ENCODE results near the gene PCBP3.
"Not testable (repeated sequence)": the region's sequence is repeated elsewhere in the genome, so short reads cannot be mapped to it uniquely, and the experiment has no call there.

PCBP3 gene

DNA sequence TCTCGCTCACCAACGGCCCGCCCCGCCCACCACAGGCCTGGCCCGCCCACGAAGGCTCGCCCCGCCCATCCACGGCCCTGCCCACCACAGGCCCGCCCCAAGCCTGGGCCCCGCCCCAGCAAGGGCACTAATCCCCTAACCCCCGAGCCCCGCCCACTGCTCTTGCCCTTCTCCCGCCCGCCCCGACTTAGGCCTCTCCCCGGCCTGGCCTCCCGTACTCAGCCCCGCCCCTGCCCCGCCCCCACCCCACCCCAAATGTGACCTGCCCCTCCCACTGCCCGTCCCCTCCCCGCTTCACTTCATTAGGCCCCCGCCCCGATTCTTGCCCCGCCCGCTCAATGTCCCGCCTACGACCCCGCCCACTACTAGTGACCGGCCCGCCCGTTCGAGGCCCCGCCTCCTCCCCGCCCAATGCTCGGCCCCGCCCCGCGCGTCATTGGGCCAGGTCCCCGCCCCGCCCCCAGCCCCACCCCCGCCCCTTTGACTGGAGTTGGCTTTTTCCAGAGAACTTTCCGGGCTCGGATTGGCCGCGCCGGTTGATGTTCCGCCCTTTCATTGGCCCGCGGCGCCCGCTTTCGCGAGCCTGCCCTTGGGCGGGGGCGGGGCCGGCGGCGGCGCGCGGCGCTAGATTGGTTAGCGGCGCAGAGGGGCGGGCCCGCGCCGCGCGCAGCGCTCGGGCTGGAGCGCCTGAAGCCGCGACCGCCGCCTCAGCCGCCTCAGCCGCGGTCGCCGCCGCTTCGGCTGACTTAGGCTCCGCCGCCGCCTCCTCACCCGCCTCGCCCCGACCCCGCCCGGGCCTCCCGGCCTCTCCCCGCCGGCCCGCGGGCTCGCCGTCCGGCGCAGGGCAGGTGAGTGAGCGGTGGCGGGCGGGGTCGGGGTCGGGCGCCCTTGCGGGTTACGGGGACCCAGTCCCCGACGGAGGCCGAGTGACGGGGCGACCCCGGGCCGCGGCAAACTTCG lies at the start of gene PCBP3:
PCBP3 (plus strand) TSS at position 705 of the 960 bp plus-strand sequence. CDS start 206,361 bp downstream, outside the sequence.
- peak; percentile 98 for DNase-seq

DNA sequence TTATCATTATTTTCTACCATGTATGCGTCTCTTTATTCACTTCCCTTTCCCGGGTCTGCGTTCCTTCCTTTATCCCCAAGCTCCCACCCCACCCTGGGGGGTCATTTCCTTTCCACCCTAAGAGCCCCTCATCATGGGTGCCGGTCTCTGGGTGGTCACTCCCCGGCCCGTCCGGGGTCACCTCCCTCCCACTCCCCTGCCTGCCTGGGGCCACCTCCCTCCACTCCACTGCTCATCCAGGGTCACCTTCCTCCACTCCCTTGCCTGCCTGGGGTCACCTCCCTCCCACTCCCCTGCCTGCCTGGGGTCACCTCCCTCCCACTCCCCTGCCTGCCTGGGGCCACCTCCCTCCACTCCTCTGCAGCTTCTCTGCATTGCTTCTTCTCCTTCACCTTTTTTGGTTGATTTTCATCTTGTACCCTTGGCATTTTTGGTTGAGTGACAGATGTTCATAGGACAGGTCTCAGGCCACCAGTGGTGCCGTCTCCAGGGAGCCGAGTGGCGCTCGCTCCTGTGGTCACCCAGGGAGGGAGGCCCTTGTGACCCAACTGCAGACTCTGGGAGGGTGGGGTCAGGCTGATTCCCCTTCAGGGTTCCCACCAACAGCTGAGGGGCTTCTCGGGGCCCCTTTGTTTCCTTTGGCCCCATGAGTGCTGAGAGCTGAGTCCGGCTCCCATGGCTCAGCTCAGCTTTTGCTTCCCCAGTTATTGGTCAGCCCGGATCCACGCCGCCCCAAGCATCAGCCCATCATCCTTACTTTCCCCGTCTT lies 48.6 kb upstream of the PCBP3 start:
- no peak for DNase-seq

DNA sequence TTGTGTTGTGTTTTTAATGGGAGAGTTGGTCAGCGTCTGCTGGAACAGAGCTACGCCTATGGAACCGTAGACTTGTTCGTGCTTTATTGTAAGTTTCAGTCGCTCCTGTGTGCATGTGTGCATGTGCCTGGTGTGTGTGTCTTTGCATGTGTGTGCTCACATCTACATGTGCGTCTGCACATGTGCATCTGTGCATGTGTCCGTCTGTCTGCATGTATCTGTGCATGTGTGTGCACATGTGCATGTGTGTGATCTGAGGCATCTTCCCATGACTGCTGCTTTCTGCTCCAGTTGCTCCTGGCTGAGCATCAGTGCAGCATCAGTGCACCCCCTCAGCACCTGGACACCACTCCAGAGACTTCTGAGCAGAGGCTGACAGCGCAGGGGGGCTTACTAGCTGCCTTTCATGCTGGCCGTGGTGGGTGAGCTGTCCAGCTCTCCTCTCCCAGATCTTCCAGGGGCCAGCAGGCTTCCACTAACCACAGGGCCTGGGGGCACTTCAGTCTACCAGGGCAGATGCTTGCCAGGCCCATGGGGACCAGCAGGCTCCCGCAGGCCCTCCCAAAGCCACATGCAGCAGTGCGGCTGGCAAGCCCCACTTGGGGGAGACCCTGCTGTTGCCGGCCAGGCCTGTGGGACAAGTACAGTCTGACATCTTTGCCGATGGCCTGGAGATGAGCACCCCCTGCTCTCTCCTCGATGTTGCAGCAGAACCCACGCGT lies 47.8 kb upstream of the PCBP3 start:
- no peak for DNase-seq

DNA sequence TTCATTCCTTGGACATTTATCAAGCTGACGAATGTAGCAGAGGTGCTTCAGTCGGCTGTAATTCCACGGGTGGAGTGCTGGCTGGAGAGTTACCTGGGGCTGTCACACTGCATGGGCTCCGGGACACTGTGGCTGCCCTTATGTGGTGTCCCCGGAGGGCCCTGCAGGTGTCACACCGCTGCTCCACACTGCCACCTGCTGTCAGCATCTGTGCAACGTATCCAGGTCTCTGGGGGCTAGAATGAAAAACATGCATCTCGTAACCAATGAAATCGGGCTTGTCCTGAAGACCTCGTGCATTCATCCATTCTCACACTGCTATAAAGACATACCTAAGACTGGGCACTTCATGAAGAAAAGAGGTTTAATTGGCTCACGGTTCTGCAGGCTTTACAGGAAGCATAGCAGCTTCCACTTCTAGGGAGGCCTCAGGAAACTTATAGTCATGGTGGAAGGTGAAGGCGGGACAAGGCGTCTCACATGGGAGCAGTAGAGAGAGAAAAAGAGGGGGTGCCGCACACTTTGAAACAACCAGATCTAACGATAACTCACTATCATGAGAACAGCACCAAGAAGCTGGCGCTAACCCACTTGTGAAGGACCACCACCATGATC lies 46.7 kb upstream of the PCBP3 start:
- peak; percentile 90 for DNase-seq

DNA sequence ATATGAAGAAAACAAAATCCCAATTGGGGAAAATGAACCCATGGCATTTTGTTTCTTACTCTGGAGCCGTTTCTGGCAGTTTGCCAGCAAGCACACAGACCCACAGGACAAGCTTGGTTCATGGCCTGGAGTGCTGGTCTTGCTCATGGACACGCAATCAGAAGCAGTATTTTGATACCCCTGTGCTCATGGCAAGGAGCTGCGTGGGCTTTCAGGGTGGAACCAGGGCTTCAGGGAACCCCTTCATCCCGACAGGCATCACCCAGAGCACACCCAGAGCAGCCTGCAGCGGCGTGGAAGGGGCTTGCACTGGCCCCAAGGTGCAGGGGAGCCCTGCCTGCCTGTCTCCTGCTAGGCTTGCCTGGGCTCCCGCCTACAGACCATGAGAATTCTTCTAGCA lies 45.4 kb upstream of the PCBP3 start:
- no peak for DNase-seq

DNA sequence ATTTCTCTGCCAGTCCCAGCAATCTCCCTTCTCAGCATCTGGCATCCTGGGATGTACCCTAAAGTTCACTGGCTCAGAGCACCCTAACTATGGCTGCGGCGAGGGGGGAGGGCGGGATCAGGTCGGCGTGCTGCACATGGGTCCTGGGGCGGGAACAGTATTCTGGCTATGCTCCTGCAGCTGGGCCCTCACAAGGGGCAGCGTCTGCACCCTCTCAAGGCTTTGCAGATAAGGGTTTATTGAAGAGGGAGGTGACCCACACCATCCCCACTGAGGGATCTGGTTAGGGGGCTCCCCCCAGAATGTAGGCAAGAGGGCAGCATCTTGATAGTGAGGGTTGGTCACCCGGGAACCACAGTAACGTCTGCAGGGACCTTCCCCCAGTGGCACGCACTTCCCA lies 44.9 kb upstream of the PCBP3 start:
- DNase-seq, result no peak

DNA sequence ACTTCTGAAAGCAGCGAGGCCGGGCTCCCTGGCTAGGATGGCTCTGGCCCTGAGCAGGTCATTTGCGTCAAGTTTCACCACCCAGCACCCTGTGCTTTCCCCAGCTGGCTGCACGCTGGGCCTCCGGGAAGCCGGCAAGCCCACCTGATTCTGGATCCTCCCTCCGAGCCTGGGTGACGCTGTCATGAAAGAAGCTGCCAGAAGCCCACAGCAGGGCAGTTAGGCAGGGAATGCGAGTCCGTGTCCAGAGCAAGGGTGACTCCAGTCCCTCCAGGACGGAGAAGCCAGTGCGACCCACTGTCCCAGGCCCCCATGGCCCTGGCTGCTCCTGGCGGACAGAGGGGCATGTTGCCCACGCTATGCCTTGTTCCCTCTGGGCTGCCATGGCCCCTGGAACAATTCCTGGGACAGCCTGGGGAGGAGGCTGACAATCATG lies 44.4 kb upstream of the PCBP3 start:
- no peak for DNase-seq

DNA sequence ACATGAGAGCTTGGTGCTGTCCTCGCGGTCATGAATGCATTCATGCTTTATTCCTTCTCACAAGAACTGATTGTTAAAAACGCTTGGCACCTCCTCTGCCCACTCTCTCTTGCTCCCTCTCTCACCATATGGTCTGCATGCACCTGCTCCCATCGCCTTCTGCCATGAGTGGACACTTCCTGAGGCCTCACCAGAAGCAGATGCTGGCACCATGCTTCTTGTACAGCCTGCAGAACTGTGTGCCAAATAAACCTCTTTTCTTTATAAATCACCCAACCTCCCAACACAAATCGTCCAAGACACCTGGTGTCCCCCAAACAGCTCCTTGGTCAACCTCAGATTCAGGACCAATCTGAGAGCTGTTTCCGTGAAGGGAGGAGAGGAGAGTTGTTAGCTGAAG lies 43.3 kb upstream of the PCBP3 start:
- DNase-seq, result no peak

DNA sequence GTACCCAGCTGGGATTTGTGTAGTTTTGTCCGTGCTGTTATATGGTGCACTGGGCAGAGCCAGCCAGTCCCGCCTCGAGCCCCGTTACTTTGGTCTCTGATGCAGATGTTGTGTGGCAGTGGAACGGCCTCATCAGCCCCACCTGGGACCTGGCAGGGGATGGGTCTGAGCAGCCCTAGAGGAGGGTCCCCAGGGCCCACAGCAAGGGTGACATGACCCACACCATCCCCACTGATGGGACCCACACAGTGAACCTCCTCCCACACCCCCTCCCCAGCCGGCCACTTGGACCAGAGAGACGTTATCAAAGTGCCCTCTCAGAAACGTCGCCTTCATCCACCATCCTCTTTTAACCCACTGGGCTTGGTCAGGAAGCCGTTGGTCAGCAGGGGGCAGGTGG lies 42.0 kb upstream of the PCBP3 start:
- no peak for DNase-seq

DNA sequence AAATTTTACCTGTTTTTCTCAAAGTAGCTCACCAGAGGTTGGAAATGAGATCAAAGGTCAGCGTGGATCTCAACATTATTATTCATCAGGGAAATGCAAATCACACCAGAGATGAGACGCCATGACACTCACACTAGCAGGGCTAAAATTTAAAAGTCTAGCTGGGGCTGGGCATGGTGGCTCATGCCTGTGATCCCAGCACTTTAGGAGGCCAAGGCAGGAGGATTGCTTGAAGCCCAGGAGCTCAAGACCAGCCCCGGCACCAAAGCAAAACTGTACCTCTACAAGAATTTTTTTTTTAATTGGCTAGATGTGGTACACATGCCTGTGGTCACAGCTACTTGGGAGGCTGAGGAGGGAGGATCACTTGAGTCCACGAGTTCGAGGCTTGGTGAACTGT lies 41.4 kb upstream of the PCBP3 start:
- no peak for DNase-seq

DNA sequence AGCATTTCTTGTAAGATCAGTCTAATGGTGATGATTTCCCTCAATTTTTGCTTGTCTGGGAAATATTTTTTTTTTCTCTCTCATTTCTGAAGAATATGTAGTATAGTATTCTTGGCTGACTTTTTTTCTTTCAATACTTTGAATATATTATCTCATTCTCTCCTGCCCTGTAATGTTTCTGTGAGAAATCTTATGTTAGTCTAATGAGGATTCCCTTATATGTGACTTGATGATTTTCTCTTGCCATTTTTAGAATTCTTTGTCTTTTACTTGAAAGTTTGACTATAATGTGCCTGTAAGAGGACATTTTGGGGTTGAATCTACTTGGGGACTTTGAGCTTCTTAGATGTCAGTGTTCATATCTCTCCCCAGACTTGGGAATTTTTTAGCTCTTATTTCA lies 40.0 kb upstream of the PCBP3 start:
- DNase-seq, result no peak

DNA sequence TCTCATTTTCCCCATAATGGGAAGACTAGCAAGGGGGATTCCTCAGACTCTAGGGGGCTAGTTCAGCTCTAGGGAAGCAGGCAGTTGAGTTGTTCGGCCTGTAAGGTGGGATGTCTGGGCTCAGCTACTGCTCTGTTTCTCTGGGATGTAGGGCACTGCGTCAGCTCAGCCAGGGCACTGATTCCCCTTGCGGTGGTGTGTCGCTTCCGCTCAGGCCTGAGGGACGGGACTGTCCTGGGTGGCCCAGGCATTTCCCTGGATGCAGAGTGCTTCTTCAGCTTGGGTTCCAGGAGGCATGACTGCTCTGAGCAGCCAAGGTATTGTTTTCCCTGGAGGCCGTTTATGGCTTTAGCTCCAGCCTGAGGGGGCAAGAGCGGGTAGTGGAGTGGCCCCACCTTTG lies 38.8 kb upstream of the PCBP3 start:
- not testable (repeated sequence) for DNase-seq

DNA sequence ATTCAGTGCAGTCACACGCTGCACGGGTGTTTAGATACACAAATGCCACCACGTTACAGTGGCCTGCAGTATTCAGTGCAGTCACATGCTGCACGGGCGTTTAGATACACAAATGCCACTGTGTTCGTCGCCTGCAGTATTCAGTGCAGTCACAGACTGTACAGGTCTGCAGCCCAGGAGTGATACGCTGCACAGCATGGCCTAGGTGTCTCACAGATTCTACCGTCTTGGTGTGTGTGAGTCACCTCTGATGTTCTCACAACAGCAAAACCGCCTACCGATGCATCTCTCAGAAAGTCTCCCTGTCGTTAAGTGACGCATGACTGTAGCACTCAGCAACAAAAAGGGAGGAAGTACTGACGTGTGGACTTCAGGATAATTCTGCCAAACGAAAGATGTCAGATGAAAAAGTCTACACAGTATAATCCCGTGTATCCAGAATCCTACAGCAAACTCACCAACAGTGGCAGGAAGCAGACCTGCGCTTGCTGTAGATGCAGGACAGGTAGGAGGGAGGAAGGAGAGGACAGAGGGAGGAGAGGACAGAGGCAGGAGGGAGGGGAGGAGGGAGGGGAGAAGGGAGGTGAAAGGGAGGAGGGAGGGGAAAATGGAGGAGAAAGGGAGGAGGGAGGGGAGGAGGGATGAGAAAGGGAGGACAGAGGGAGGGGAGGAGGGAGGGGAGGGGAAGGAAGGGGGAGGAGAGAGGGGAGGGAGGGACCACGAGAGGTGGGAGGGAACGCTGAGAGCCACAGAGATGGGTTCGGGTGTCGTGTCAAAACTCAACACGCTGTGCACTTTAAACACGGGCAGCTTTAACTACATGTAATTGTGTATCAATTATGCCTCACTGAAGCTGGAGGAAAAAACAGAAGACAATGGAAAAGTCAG lies 36.3 kb upstream of the PCBP3 start:
- DNase-seq, result peak; percentile 69

DNA sequence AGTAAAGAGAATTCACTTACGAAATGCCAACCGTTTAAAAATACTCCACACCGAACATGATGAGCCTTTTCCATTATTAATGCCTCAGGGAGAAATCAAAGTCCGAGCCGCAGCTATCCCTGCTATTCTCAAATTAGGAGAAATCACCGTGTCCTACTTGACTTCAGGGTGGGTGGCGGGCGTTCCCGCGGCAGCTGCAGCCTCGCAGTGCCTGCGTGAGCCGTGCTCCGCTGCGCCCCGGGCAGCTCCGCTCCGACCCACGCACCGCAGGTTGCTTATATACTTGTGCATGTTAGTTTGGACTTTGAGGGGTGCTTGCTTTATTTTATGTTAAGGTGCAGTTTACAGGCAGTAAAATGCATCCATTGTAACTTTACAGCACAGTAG lies 35.6 kb upstream of the PCBP3 start:
- no peak for DNase-seq

DNA sequence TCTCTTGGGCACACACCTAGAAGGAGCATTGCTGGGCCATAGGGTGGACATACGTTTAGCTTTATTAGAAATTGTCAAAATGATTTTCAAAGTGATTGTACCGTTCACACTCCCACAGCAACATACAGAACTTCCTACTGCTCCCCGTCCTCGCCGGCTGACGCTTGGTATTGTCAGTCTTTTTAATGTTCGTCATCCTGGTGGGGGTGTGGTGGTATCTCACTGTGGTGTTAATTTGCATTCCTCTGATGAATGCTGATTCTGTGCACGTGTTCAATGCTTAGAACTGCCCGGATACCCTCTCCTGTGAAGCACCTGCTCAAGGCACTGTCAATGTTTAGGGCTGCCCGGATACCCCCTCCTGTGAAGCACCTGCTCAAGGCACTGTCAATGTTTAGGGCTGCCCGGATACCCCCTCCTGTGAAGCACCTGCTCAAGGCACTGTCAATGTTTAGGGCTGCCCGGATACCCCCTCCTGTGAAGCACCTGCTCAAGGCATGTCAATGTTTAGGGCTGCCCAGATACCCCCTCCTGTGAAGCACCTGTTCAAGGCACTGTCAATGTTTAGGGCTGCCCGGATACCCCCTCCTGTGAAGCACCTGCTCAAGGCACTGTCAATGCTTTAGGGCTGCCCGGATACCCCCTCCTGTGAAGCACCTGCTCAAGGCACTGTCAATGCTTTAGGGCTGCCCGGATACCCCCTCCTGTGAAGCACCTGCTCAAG lies 34.6 kb upstream of the PCBP3 start:
- not testable (repeated sequence) for DNase-seq

DNA sequence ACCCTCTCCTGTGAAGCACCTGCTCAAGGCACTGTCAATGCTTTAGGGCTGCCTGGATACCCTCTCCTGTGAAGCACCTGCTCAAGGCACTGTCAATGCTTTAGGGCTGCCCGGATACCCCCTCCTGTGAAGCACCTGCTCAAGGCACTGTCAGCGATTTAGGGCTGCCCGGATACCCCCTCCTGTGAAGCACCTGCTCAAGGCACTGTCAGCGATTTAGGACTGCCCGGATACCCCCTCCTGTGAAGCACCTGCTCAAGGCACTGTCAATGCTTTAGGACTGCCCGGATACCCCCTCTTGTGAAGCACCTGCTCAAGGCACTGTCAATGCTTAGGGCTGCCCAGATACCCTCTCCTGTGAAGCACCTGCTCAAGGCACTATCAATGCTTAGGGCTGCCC lies 33.9 kb upstream of the PCBP3 start:
- DNase-seq, result not testable (repeated sequence)

DNA sequence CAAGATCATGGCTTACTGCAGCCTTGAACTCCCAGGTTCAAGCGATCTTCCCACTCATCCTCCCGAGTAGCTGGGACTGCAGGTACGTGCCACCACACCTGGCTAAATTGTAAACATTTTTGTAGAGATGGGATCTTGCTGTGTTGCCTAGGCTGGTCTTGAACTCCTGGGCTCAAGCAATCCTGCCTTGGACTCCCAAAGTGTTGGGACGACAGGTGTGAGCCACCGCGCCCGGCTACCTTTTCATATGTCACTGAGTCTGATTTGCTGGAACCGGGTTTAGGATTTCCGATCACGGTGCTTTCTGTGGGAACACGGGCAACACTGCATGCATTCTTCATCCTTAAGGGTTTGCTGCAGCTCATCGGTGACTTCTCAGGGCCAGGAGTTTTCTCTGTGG lies 32.2 kb upstream of the PCBP3 start:
- DNase-seq, result no peak

DNA sequence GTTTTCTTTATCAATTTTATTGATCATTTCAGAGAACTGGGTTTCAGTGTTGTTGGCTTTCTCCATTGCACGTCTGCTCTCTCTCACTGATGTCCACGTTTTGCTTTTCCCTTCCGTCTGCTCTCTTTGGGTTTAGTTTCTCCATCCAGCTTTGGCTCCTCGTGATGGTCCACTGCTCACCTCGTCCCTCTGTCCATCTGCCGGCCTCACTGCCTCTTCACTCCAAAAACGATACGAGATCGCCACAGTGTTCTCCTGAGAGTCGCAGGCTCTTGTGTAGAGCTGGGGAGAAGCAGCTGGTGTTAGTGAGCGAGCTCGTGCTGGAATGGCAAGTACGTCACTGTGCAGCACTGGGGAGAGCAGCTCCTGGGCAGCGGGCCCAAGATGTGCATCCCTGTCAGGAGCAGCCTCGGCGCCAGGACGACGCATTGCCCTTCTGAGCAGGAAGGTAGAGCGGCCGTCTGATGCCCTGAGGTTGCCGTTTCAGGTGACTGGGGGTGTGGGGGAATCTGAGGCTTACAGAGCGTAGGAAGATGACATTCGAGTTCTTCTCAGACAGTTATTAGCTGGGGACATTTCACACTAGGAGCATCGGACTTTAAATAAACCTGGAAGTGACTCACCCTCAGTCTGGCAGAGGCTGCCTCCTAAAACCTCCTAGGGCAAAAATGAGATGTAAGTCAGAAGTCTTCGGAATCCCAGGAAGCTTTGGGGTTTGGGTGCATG lies 31.4 kb upstream of the PCBP3 start:
- DNase-seq, result no peak

DNA sequence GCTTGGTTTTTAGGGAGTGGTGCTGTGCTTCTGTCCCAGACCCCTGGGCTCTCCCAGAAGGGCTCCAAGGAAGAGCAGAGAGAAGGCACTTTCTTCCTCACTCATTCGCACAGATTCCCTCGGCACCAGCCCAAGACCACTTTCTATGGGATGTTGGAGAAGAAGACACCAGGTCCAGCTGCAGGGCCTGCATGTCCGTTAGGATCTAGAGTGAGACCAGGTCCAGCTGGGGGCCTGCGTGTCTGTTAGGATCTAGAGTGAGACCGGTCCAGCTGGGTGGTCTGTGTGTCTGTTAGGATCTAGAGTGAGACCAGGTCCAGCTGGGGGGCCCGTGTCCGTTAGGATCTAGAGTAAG lies 30.9 kb upstream of the PCBP3 start:
- not testable (repeated sequence) for DNase-seq

DNA sequence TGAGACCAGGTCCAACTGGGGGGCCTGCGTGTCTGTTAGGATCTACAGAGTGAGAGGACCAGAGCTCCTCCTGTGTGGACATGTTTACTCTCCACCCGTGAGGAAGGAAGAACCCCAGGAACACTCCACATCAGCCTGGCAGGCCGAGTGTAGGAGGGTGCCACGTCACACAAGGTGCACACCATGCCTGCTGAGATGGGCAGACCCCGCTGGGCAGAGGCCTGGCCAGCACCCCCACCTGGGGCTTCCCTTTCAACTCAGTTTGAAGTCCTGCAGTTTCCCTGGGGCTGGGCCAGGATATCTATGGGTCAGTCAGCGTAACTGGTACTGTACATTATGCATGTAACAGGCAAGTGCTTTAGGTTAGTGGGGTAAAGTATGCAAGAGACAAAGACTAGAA lies 30.1 kb upstream of the PCBP3 start:
- DNase-seq, result no peak

Data from stimulated activated CD4-positive, alpha-beta T cell treated with anti-CD3 and anti-CD28 coated beads, Interleukin-15, amount 100 ng/mL, for 24 hours (primary cell).